Endodermal cell (in vitro differentiated cells): Measurements from ENCODE around the gene PCBP3. TPM values are rescaled to one million over a fixed set of nuclear protein-coding genes. Genes with fewer than 3 reads are reported as not detected.
"Not testable (repeated sequence)": the region's sequence is repeated elsewhere in the genome, so short reads cannot be mapped to it uniquely, and the experiment has no call there.

Source experiments
- DNase-seq: peaks from one replicate; pipeline ENCODE4 v3.0.0-alpha.2; 2017
- H3K27ac ChIP-seq: 2 replicates; pipeline ENCODE4 v1.5.1; 2013; ENCODE audit warnings: mild to moderate bottlenecking, low read depth, low read length, moderate library complexity
- H3K27me3 ChIP-seq: 2 replicates; pipeline ENCODE4 v1.6.1; 2013; ENCODE audit warnings: mild to moderate bottlenecking, low read length, moderate library complexity; ENCODE audit not compliant: insufficient read depth, control insufficient read depth, poor library complexity, severe bottlenecking
- H3K36me3 ChIP-seq: 2 replicates; pipeline ENCODE4 v1.7.0; 2013; ENCODE audit warnings: mild to moderate bottlenecking, low read length, moderate library complexity; ENCODE audit not compliant: control insufficient read depth, insufficient read depth
- H3K4me1 ChIP-seq: one replicate; pipeline ENCODE4 v1.7.0; 2013; ENCODE audit warnings: low read length; ENCODE audit not compliant: control insufficient read depth, insufficient read depth
- H3K4me3 ChIP-seq: 2 replicates; pipeline ENCODE4 v1.5.1; 2013; ENCODE audit warnings: mild to moderate bottlenecking, low read length, moderate library complexity
- H3K9ac ChIP-seq: 2 replicates; pipeline ENCODE4 v1.6.1; 2013; ENCODE audit warnings: mild to moderate bottlenecking, low read length, moderate library complexity; ENCODE audit not compliant: poor library complexity, severe bottlenecking; ENCODE audit errors: extremely low read depth
- H3K9me3 ChIP-seq: 2 replicates; pipeline ENCODE4 v1.6.1; 2013; ENCODE audit warnings: mild to moderate bottlenecking, low read length, moderate library complexity; ENCODE audit not compliant: control insufficient read depth
- H3K27ac Mint-ChIP-seq: 2 replicates; pipeline ENCODE4 v1.8.0; 2020; ENCODE audit warnings: mixed read lengths
- H3K27me3 Mint-ChIP-seq: 2 replicates; pipeline ENCODE4 v1.8.0; 2021; ENCODE audit warnings: mild to moderate bottlenecking, mixed read lengths; ENCODE audit not compliant: insufficient read depth
- H3K36me3 Mint-ChIP-seq: 2 replicates; pipeline ENCODE4 v1.8.0; 2020; ENCODE audit warnings: low read depth, mixed read lengths
- H3K4me1 Mint-ChIP-seq: 2 replicates; pipeline ENCODE4 v1.8.0; 2020; ENCODE audit warnings: mixed read lengths
- H3K4me3 Mint-ChIP-seq: 2 replicates; pipeline ENCODE4 v1.8.0; 2020; ENCODE audit warnings: mild to moderate bottlenecking, moderate library complexity, mixed read lengths
- H3K9me3 Mint-ChIP-seq: 2 replicates; pipeline ENCODE4 v1.8.0; 2020; ENCODE audit warnings: mild to moderate bottlenecking, mixed read lengths
- CTCF ChIP-seq: fragments of 200-600 bp; sonication (generic); conservative IDR thresholded peaks from 2 replicates; pipeline ENCODE4 v1.5.0; 2021; ENCODE audit warnings: antibody characterized with exemption, mild to moderate bottlenecking
- WGBS, 2 experiments: methylation state at CpG; one replicate each; pipeline versions ENCODE4 v1.1.5 to v1.1.7; 2013; ENCODE audit warnings: missing lambda C conversion rate in 2 of 2, mixed read lengths in 1 of 2; ENCODE audit not compliant: insufficient coverage in 1 of 2, insufficient read length in 1 of 2; 5-methylcytosine and 5-hydroxymethylcytosine counted together
- total RNA-seq, 2 donors: library from RNA; stranded (reverse); fragmentation: NEBNext Ultra II Directional in 1 of 2; extraction: Animal tissue kit (Norgen Biotek cat#: 25700) in 1 of 2; gene quantifications; 2 replicates in 1 of 2; 3 replicates in 1 of 2; pipeline ENCODE4 v1.2.1, GENCODE V29; 2021

Gene PCBP3
- total RNA-seq, 2 donors from 2014 or later = 2.1 to 10.6 TPM

- 87 to 90% methylated on average over 7 to 10 of the region's 10 CpGs for WGBS, 2 experiments
- TF ChIP-seq CTCF = no peak
- no peaks in the 10 kb centered on the region for H3K9me3 Mint-ChIP-seq
These were observed 206.1 kb downstream of the PCBP3 start for GRCh38 chr21:45849651-45850050.

GRCh38 chr21:45850181-45850580 is 206.7 kb downstream of the PCBP3 start:
- 92 to 100% methylated on average over 2 to 4 of the region's 4 CpGs for WGBS, 2 experiments
- Mint-ChIP-seq H3K36me3 (no peaks in the 10 kb centered on the region), H3K27me3 (no peaks in the 10 kb centered on the region), H3K9me3 (no peaks in the 10 kb centered on the region), H3K27ac (no peak overlapping the region), H3K4me3 (no peak overlapping the region), H3K4me1 (peaks cover 2% of the 10 kb centered on the region)
- H3K4me3 ChIP-seq = no peak overlapping the region
- H3K27me3 ChIP-seq = no peaks in the 10 kb centered on the region
- peak; percentile 12 for DNase-seq
- no peak for TF ChIP-seq CTCF
- H3K27ac ChIP-seq = no peak overlapping the region
- no peaks in the 10 kb centered on the region for H3K9me3 ChIP-seq
- H3K4me1 ChIP-seq = no peaks in the 10 kb centered on the region
- H3K9ac ChIP-seq = no peak overlapping the region
- no peaks in the 10 kb centered on the region for H3K36me3 ChIP-seq

More at GRCh38 chr21:45849651-45850050, 206.1 kb downstream of the PCBP3 start:
- H3K4me3 ChIP-seq = no peak overlapping the region
- no peaks in the 10 kb centered on the region for H3K9me3 ChIP-seq
- peak; percentile 42 for DNase-seq
- Mint-ChIP-seq H3K27ac (no peak overlapping the region), H3K4me3 (no peak overlapping the region), H3K27me3 (no peaks in the 10 kb centered on the region), H3K4me1 (no peaks in the 10 kb centered on the region), H3K36me3 (no peaks in the 10 kb centered on the region)
- H3K36me3 ChIP-seq = no peaks in the 10 kb centered on the region
- H3K9ac ChIP-seq = no peak overlapping the region
- no peaks in the 10 kb centered on the region for H3K4me1 ChIP-seq
- H3K27me3 ChIP-seq = no peaks in the 10 kb centered on the region
- H3K27ac ChIP-seq = no peak overlapping the region

- H3K4me3 ChIP-seq, H3K27me3 Mint-ChIP-seq, H3K27ac ChIP-seq, H3K4me3 Mint-ChIP-seq, H3K9me3 ChIP-seq, H3K27me3 ChIP-seq, H3K36me3 Mint-ChIP-seq, H3K9me3 Mint-ChIP-seq, H3K36me3 ChIP-seq, DNase-seq, H3K4me1 ChIP-seq, H3K27ac Mint-ChIP-seq, H3K9ac ChIP-seq: not testable (repeated sequence)
- WGBS, 2 experiments = 70 to 71% methylated on average over 4 to 5 of the region's 5 CpGs
- H3K4me1 Mint-ChIP-seq = peaks cover 22% of the 10 kb centered on the region
These were observed 208.9 kb downstream of the PCBP3 start for GRCh38 chr21:45852386-45852785.

- no peak overlapping the region for H3K4me3 Mint-ChIP-seq
- H3K4me1 ChIP-seq = no peaks in the 10 kb centered on the region
- no peak overlapping the region for H3K9ac ChIP-seq
- no peaks in the 10 kb centered on the region for H3K9me3 Mint-ChIP-seq
- H3K27me3 ChIP-seq = no peaks in the 10 kb centered on the region
- H3K36me3 Mint-ChIP-seq = no peaks in the 10 kb centered on the region
- WGBS, 2 experiments = 88 to 94% methylated on average over 12 of the region's 12 CpGs
- H3K4me1 Mint-ChIP-seq = peaks cover 26% of the 10 kb centered on the region
- no peak overlapping the region for H3K4me3 ChIP-seq
- H3K27ac Mint-ChIP-seq = no peak overlapping the region
- H3K36me3 ChIP-seq = no peaks in the 10 kb centered on the region
- H3K27me3 Mint-ChIP-seq = no peaks in the 10 kb centered on the region
- H3K27ac ChIP-seq = no peak overlapping the region
- H3K9me3 ChIP-seq = no peaks in the 10 kb centered on the region
- DNase-seq = peak; percentile 37
- no peak for TF ChIP-seq CTCF
These were observed 209.4 kb downstream of the PCBP3 start for GRCh38 chr21:45852886-45853400.
